ENCODE results near the gene MVB12B. TPM values are rescaled to one million over a fixed set of nuclear protein-coding genes. Genes with fewer than 3 reads are reported as not detected.
A peak's percentile ranks its signal among the peaks of the same experiment; 100 is the strongest.

The MVB12B gene
- total and polyA plus RNA-seq, 8 donors: 19.9 to 25.3 (median 22.8) TPM

DNA sequence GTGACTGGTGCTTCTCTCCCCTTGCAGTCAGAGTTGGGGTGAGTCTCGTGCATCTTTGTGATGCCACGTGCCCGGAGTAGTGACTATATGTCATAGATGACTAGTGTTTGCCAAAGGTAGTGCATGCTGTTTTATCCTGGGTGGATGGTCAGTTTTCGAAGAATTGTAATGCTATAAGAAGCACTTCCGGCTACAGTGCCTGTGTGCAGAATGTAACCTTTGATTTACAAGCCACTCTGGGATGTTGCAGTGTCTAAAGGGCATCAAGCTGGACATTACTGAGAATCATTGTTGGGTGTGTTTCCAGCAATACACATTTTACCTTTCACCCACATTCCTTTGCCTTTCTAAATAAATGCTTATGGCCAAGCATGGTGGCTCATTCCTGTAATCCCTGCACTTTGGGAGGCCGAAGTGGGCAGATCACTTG, 16.7 kb downstream of the MVB12B start:
- no peak for ATAC-seq
- H3K4me3 ChIP-seq: no peak overlapping the region
- TF ChIP-seq CTCF (IDR thresholded peaks at IDR 0.05): no peak
- no peaks in the 10 kb centered on the region for H3K9me3 ChIP-seq
- peaks cover 0 to 47% of the 10 kb centered on the region in 2 donors for H3K36me3 ChIP-seq
- DNase-seq: no peak
- H3K27ac ChIP-seq: no peak overlapping the region
- H3K27me3 ChIP-seq: no peaks in the 10 kb centered on the region
- peaks cover 14 to 33% of the 10 kb centered on the region in 2 donors for H3K4me1 ChIP-seq
- intact Hi-C loops (cut with DNase I): no loop called here

DNA sequence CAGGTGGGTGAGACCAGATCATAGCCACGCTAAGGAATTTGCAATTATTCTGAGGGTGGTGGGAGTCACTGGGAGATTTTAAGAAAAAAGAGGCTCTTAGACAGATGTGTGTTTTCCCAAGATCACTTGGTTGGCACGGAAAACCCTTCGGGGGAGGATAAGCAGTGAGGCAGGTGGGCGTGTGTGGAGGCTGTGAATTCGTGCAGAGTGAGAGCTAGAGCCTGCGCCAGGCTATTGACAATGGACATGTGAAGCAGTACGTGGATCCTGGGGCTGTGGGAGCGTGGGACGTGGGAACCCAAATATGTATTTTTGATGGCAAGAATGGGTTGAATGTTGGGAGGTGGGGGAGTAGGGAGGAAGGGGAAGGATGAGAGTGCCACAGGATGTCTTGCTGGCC, 19.4 kb downstream of the MVB12B start:
- no peak overlapping the region for H3K27ac ChIP-seq
- peaks cover 15 to 27% of the 10 kb centered on the region in 2 donors for H3K4me1 ChIP-seq
- intact Hi-C loops (cut with DNase I): no loop called here
- H3K4me3 ChIP-seq: no peak overlapping the region
- DNase-seq (no peak), ATAC-seq (no peak)
- H3K27me3 ChIP-seq: no peaks in the 10 kb centered on the region
- no peak for TF ChIP-seq CTCF (IDR thresholded peaks at IDR 0.05)
- H3K9me3 ChIP-seq: peaks cover 0 to 6% of the 10 kb centered on the region in 2 donors
- H3K36me3 ChIP-seq: peaks cover 0 to 39% of the 10 kb centered on the region in 2 donors

DNA sequence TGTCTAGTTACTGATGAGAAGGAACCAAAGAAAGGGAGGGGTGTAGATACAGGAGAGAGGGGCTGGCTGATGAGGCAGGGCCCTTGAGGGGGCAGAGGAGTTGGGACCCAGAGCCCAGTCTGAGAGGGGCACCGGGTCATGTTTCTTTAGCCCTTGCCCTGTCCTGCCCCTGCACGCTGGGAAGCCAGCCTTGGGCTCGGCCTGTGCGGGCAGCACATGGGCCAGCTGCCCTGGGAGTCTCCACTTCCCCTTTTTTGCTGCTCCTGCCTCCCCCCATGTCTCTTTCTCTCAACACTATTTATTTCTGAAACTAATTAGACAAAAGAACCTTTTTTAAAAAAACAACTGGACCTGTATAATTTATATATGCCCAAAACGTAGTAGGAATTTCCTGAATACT, 20.5 kb downstream of the MVB12B start:
- peak; percentile 40 for ATAC-seq
- peaks cover 0 to 11% of the 10 kb centered on the region in 2 donors for H3K9me3 ChIP-seq
- H3K27ac ChIP-seq: peak overlapping the region; percentile 52 to 75
- H3K36me3 ChIP-seq: peaks cover 0 to 28% of the 10 kb centered on the region in 2 donors
- TF ChIP-seq CTCF (IDR thresholded peaks at IDR 0.05): no peak
- intact Hi-C loops (cut with DNase I): no loop called here
- no peak overlapping the region for H3K4me3 ChIP-seq
- peaks cover 15 to 27% of the 10 kb centered on the region in 2 donors for H3K4me1 ChIP-seq
- no peaks in the 10 kb centered on the region for H3K27me3 ChIP-seq
- DNase-seq: peak in 1 of 4 donors; percentile 83

DNA sequence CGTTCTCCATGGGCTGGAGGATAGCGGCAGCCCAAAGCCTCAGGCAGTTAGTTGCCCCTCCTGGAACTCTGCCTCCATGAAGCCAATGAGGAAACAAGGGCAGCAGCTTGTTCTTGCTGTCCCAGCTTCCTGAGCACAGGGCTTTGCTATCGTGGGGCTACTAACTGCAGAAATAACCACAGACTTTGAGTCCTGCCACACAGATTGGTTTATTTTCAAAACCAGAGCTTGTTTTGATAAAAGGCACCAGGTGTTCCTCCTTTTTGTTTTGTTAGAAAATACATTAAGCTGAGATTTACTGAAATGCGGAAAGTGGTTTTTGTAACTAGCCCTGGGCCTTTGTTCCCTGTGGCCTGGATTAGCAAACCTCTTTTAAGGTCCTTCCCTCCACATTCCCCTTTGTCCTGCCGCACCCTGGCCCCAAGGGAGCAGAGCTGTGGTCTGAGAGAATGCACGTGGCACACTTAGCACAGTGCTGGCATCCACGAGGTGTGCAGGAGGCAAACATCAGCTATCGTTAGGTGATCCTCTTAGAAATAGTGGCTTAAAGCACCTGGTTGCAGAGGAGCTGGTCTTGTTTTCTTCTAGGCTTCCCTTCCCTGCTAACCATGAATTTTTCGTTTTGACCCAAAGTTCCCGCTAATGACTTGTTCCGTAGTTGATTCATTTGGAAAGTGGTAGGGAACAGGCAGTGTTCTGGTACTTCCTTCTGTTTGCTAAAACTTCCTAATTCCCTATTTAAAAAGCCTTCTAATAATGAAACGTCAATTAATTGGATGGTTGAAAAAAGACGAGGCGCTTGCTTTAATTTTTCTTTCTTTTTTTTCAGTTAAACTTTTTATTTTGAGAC, 21.5 kb downstream of the MVB12B start:
- Histone ChIP-seq H3K4me3 (no peak overlapping the region), H3K27ac (peak overlapping the region; percentile 52 to 75), H3K27me3 (no peaks in the 10 kb centered on the region), H3K4me1 (peaks cover 15 to 34% of the 10 kb centered on the region in 2 donors), H3K36me3 (peaks cover 0 to 19% of the 10 kb centered on the region in 2 donors), H3K9me3 (peaks cover 0 to 11% of the 10 kb centered on the region in 2 donors)
- TF ChIP-seq CTCF (IDR thresholded peaks at IDR 0.05): no peak
- intact Hi-C loops (cut with DNase I): no loop called here
- ATAC-seq (peak; percentile 94), DNase-seq (peak in 3 of 4 donors; percentile 50 to 84 (median 71))

DNA sequence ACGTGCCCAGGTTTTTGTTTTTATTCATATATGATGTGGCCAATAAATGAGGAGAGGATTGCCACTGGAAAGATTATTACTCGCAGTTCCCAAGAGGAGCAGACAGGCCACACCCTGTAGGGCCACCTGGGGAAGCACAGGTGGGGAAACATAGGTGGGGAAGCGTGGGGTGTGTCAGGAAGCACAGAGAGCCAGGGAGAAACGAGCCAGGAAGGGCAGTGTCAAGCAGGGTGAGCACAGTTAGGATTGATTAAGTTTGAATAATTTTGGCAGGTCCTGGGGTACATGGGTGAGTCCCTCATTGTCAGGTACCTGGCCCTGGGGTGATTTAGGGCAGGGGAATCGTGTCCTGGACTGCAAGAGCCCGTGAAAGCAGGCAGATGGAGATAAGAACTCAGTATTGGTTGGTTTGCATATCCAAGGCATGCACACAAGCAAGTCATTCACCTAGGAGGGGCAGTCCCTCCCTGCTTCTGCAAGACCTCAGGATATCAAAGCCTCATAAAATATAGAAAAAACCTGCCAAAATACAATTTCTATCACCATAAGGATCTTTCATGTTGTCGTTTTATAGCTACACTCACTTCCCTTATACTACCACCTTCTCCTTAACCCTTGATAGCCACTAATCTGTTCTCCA, 22.4 kb downstream of the MVB12B start:
- ATAC-seq (peak; percentile 43), DNase-seq (no peak)
- peaks cover 15 to 35% of the 10 kb centered on the region in 2 donors for H3K4me1 ChIP-seq
- intact Hi-C loops (cut with DNase I): no loop called here
- no peaks in the 10 kb centered on the region for H3K27me3 ChIP-seq
- no peak for TF ChIP-seq CTCF (IDR thresholded peaks at IDR 0.05)
- H3K36me3 ChIP-seq: peaks cover 0 to 16% of the 10 kb centered on the region in 2 donors
- no peak overlapping the region for H3K4me3 ChIP-seq
- H3K9me3 ChIP-seq: peaks cover 0 to 11% of the 10 kb centered on the region in 2 donors
- H3K27ac ChIP-seq: peak overlapping the region; percentile 52 to 75

Data from left lung (tissue), 10 donors.